ENCODE measurements around the gene SIX4.
"Not testable (repeated sequence)": the region's sequence is repeated elsewhere in the genome, so short reads cannot be mapped to it uniquely, and the experiment has no call there.

Gene SIX4

DNA sequence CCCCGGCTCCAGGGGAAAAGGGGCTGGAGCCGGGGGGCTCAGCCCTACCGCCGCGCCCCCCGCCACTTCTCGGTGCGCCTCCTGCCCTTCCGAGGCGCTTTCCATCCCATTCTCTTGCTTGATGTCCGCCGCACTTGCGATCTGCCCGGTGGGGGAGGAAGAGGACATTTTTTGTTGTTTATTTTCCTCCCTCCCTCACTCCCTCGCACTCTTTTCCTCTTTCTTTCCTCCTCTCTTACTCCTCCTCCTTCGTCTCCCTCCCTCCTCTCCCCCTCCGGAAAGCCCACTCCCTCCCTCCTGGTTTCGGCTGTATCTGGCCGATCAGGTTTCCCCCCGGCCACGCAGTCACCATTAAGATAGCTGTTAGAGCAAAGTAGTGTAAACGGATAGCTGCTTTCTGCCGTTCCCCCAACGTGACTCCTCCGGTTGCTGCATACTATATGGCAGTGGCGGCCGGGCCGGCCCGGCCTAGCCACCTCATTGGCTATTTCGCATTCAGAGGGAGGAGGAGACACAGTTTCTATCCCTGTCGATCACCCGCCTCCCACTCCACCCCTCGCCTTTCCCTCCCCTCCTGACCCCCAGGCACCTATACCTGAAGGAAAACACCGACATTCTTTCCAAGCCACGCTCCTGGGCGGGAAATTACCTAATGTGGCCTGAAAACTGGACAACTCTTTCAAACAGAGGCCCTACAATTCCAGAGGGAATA is at the start of gene SIX4:
Gene SIX4 (minus strand): TSS at position 445 of the 712 bp plus-strand sequence. CDS start 277 bp downstream, at position 168.
- DNase-seq, result peak; percentile 90

DNA sequence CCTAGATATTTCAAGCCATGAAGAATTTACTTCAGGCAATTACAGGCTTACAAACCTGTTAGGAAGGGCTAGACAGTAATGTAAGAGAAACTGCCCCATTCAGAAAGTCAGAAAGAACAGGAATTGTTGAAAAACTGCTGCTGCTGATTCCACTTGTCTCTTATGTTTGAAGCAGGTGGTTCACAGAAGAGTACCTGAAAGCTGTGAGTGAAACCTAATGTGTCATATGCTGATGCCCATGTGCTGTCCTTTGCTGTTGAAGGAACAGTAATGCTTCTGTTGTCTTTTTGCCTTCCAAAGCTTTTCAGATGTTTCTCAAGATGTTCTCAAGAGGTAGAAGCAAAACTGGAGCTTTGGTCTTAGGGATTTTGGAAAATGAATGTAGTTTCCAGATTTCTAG is 49.4 kb upstream of the SIX4 start:
- no peak for DNase-seq

DNA sequence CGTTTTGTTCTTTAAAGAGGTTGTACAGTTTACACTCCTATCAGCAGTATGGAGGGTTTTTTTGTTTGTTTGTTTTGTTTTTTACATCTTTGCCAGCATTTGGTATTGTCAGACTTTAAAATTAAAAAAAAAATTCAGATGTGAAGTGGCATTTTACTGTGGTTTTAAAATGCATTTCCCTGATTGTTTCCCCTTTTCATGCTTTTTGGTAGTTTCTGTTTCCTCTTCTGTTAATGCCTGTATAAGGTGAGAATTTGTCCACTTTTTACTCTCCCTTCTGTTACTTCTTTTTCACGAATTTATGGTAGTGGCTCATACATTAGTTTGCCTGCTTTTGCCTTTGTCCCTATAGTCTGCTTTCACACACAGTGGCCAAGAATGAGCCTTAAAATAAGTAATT is 47.0 kb upstream of the SIX4 start:
- DNase-seq, result no peak

DNA sequence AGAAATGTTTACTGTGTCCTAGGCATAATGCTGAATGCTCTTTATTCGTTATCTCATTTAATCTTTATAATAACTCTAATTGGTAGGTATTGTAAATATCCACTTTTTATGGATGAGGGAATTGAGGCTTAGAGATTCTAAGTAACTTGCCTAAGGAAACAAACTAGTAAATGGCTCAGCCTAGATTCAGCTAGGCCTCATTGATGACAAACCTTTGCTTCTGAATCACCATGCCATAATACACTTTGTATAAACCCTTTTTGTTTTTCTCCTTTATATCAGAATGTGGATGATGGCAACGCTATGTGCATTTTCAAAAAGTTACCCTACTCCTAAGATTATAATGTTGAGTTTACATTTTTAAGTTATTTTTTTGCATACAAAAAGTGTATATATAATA is 44.5 kb upstream of the SIX4 start:
- no peak for DNase-seq

DNA sequence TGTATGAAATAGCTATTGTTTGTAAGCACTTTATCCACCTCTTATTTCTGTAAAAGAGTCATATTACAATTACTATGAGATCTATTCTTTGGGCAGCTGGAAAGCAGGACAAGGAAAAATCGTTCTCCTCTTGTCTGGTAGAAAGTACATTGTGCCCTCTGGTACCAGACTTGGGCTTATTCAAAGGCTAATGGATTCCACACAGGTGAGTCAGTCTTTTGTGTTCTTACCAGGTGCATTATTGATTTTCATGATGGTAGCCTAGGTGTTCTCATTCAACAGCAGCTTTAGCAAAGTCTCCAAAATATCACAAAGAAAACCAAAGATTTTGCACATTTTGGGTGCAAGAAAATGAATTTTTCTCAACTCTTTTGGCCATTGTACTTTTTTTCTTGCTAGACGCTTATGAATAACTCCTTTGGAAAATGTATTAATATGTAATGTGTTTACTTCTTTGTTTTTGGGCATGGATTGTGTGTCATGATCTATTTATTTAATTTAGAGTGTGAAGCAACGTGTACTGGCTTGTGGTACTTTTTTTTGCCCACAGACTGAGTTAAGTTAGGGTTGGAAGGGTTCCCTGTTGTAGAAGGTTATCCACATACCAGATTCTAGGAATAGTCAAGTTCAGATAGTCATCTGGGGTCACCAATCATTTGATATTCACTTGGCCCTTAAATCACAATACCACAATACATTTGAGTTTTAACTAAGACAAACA is 36.7 kb upstream of the SIX4 start:
- DNase-seq, result no peak

DNA sequence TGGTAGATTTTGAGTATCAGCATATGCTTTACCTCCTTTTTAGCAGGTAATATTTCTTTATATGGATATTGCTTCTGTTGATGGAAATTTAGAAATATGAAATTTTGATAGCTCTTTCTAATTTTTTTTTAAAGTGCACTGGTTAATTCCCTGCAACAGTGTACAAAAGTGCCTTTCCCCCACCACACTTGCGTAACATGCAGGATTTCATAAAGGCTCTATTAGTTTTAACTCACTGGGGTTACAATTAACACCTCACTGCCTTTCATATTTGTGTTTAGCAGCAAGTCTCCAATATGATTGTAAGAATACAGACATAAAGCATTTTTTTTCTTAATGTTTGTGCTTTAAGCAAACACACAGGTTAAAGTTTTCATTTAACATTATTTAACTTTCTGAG is 36.1 kb upstream of the SIX4 start:
- no peak for DNase-seq

DNA sequence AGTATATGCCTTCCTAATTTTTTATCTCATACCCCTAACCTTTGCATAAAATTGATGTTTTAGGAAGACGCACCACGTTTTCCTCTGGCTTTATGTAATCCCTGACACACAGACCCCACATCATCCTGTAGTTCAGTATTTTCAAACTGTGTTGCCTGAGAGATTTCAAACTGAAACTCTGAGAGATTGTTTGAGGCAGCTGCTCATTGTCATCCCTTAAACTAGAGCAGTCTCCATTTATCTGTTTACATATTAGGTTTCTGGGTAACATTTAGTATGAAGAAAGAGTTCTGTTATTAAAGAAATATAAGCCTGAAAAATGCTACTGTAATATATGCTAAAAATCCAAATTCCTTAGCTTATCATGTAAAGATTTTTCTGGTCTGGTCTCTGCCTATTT is 34.7 kb upstream of the SIX4 start:
- no peak for DNase-seq

DNA sequence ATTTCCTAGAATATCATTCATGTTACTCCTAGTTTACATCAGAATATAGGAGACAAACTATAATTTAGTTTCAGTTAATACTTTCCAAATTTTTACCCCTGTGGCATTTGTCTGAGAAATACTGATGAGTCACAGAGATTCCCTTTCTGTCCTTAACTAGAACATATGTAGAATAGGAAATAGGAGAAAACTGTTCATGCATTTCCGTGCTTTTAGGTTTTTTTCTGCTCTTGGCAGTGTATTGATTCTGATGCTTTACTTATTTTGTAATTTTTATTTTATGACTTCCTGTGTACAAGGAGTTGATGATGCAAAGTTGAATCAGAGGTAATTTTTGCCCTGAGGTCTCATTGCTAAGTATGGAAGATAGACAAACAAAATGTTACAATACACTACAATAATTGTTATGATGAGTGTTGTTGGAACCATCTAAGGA is 33.4 kb upstream of the SIX4 start:
- DNase-seq, result no peak

DNA sequence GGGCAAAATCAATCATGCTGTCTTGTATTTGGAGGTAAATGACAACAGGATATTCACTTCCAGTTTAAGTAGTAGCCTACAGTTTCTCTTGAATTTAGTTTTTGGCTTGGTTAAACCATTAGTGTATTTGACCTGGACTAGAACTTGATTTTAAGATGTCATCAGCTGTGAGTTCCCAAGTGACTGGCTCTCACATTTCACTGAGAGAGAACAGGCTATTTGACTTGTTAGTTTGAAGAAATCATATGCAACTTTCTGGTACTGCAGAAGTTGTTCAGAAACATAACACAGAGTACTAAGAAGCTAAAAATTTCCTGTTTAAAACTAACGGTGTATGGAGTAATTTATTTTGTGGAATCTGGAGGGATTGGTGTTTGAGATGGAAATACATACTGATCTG is 32.7 kb upstream of the SIX4 start:
- no peak for DNase-seq

DNA sequence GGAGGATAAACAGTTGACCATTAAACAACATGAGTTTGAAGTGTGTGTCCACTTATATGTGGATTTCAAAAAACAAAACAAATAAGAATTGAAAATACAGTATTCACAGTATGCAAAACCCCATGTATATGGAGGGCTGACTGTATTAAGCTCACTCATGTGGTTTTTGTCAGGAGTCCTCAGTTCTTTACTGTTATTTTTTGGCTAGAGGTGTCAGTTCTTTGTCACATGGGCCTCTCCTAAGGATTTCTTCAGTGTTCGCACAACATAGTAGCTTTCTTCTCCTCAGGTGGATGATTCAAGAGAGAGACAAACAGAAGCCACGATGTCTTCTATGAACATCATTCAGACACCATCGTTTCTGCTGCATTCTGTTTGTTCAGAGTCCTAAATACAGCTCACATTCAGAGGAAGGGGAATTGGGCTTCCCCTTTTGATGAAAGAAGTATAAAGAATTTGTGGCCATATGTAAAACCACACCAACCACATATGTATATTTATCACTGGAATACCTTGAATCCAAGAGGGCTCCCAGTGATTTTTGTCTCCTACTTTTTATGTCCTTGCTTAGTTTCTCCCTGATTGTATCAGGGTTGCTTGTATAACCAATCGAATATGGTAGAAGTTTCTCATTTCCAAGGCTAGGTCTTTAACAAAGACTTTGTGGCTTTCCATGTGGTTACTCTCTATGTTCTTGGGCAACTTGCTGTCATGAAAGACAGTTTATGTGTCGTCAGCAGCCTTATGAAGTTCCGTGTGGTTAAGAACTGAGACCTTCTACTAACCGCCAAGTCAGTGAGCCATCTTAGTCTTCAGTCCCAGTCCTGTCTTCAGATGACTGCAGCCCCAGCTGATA is 29.3 kb upstream of the SIX4 start:
- DNase-seq, result no peak

DNA sequence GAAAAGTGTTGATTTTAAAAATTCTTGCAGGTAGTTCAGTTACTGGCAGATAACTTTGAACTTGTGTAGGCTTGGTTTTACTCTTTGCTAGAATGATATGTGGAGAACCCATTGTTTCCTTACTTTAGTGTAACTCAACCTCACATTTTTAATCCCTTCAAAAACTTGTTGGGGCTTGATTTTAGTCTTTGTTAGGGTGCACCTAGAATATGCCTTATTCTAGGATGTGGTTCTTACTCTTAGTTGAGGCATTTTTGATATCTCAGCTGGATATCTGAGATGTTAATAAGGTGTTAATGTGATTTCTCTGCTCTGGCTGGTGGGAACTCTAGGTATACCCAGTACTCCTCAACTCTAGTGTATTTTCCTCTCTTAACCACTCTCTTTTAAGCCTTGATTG is 20.4 kb upstream of the SIX4 start:
- no peak for DNase-seq

DNA sequence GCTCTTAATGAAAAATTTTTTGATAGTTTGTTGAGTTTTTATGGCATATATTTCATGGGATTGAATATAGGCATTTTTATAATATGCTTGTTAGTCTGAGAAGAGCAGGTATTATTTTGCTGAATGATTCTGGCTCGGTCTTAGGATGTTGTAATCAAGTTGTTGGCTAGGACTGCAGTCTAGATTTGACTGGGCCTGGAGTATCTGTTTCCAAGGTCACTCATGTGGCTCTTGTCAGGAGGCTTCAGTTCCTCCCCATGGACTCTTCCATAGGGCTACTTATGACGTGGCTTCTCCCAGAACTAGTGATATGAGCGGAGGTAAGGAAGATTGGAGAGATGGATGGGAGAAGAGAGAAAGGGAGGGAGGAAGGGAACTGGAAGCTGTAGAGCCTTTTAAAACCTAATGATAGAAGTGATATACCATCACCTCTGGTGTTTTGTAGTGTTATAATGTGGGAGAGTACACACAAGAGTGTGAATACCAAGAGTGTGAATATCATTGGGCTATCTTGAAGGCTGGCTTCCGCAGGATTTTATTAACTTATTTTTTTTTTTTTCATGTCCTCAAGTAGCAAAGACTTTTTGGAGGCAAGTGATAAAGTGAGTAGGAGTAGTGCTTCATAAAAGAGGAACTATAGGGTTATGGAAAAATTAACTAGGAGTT is 14.8 kb upstream of the SIX4 start:
- DNase-seq, result no peak

DNA sequence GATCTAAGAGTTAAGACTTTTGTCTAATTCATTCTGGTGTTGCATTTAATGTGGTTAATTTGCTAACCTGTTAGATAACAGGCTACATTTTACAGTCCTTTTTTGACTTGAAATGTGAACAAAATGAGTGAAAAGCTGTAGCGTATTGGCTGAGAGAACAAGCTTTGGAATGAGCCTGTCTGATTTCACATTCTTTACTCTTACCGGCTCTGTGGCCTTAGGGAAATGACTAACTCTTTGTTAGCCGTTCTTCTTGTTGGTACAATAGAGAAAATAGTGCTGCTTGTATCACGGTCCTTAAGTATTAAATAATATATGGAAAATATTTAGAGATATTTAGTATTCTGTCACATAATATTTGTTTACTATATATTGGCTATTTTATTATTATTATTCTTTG is 12.3 kb upstream of the SIX4 start:
- no peak for DNase-seq

DNA sequence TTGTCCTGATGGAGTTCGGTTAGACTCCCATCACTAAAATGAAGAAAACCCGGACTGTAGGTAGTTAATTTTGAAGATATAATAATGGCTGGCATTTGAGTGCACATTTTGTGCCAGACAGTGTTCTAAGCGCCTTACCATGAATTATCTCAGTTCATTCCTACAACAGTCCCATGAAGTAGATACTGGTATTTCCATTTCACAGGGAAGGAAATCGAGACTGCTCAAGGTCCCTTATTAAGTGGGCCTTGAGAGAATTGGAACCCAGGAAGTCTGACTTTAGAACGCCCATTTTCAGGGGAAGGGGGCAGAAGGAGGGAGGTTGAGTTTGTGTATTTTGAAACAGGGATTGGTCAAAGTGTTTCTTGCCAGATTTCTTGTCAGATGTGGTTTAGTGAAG is 11.3 kb upstream of the SIX4 start:
- DNase-seq, result no peak

DNA sequence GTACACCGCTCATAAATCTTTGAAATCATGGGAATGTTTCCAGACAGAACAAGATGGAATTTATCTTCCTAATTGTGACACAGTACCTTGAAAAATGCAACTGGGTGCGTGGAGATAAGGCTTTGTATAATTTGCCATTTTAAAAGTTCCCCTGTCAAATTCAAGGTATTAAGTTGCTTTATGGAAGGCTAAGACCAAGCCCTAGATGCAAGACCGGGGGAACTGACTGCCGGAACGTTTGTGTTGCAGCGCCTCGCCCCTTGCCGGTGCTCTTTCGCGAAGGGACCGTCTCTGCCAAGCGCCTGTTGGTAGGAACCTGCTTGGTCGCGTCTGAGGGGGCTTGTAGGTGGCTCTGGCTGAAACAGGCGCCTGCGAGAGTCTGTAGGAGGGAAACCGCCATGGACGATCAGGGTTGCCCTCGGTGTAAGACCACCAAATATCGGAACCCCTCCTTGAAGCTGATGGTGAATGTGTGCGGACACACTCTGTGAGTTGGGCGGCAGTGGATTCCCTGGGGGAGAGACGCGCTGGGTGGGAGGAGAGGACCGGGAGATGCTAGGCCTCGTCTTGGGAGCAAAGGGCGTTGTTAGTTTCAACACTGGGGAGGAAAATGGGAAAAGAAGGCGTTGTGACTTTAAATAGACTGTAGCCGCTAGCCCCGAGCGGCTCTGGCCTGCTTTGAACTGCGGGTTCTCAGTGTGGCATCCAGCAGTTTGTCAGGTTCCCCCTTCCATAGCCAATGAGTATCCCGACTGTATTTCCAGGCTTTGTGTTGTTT is 10.5 kb upstream of the SIX4 start, which contains the start of gene MNAT1:
Gene MNAT1 (plus strand): TSS at position 297 of the 778 bp plus-strand sequence. CDS start 102 bp downstream, at position 399.
- DNase-seq, result peak; percentile 88

DNA sequence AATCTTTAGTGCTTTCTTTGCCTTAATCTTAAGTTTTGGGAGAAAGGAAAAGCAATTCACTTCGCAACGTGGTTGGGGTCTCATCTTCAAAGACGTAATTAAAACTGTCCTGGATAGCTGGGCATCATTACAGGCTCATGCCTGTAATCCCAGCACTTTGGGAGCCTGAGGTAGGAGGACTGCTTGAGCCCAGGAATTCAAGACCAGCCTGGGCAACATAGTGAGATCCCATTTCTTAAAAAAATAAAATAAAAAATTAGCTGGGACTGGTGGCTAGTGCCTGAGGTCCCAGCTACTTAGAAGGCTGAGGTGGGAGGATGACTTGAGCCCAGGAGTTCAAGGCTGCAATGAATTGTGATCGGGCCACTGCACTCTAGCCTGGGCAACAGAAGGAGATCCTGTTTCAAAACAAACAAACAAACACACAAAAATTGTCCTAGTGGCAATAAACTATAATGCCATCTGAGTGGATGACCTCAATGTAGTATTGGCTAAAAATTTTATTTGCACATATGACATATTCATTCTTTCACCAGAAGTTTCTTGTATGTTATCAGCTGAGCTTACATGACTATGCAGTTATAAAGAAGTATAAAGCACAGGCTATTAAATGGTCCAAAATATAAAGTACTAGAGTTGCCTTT is 8.8 kb upstream of the SIX4 start:
- no peak for DNase-seq

DNA sequence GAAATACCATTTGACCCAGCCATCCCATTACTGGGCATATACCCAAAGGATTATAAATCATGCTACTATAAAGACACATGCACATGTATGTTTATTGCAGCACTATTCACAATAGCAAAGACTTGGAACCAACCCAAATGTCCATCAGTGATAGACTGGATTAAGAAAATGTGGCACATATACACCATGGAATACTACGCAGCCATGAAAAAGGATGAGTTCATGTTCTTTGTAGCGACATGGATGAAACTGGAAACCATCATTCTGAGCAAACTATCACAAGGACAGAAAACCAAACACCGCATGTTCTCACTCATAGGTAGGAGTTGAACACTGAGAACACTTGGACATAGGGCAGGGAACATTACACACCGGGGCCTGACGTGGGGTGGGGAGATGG is 7.1 kb upstream of the SIX4 start:
- not testable (repeated sequence) for DNase-seq

DNA sequence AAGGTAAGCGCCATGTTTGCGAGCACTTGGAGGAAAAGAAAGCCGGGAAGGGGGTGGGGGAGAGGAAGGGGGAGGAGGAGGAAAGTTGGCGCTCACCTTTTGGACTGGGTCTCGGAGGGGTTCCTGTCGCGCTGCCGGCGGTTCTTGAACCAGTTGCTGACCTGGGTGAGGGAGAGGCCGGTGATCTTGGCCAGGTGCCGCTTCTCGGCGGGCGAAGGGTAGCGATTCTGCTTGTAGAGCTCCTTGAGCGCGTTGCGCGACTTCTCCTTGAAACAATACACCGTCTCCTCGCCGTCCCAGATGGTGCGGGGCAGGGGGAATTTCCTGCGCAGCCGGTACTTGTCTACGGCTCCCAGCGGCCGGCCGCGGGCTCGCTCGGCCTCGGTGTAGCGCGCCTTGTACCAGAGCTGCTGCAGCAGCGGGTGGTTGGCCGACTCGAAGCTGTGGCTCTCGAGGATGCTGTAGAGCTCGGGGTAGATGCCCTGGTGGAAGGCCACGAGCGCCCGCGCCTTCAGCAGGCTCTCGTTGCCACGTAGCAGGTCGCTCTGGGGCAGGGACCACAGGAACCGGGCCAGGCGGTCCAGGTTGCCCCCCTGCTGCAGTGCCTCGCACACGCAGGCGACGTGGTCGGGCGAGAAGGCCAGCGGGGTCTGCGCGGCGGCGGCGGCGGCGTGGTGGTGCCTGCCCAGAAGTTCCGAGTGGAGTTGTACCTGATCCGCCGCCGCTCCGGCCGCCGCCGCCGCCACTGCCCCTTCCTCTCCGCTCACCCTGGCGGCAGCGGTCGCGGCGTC is 840 bp downstream of the SIX4 start:
- DNase-seq, result peak; percentile 75

DNA sequence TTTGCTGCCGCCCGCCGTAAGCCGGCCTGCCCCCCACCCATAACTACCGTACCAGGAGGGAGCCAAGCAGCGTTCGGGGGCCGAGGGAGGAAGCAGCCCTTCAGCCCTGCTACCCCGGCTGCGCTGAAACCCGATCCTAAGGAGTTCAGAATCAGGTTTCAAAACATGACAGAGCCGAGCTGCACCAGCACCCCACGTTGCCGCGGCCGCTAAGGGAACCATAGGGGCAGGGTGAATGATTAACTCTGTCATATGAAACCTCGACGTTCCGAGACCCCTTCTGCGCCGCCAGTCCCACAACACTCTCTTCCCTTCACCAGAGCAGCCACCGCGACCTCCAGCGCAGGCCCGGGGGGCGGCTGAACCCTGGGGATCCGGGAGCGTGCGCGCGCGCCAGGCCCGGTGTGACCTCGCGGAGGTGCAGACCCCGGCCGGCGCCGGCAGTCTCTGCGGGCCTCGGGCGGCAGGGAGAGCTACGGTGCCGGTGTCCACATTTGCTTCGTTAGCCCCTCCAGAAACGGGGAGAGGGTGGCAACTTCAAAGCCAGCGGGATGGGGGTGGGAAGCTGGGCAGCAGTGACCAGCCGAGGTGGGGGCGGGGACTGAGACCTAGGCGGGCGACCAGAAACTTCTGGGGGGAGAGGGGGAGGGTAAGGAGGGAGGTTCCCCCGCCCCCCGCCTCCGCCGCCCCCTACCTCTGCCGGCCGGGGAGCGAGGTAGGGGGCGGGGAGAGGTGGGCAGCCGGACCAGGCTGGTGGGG is 1.6 kb downstream of the SIX4 start:
- DNase-seq, result peak; percentile 61

DNA sequence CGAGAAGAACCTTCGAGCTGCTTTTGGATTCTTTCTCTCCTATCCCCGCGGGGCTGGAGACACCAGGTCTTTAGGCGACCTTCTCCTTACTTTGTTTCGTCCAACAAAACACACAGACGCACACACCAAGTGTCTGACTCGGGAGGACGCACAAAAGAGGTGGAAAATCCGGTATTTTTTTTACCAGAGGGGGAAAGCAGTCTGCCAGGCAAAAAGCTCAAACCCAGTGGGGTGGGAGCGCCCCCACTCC is 2.1 kb downstream of the SIX4 start:
- DNase-seq, result peak; percentile 58
